HEK293T (cell line): ENCODE measurements around the gene LAMB2.

Experiments
- BHLHE40 ChIP-seq: fragments of 450-650 bp; IDR thresholded peaks from 2 replicates; pipeline ENCODE4 v1.6.1; 2016; ENCODE audit warnings: mild to moderate bottlenecking, moderate library complexity, borderline replicate concordance
- FOXA1 ChIP-seq: fragments of 450-650 bp; IDR thresholded peaks from 2 replicates; pipeline ENCODE4 v1.6.1; 2016; ENCODE audit warnings: mild to moderate bottlenecking
- FOXK2 ChIP-seq: fragments of 450-650 bp; IDR thresholded peaks from 2 replicates; pipeline ENCODE4 v1.6.1; 2016; ENCODE audit warnings: mild to moderate bottlenecking
- FOXM1 ChIP-seq: fragments of 450-650 bp; IDR thresholded peaks from 2 replicates; pipeline ENCODE4 v1.6.1; 2017; ENCODE audit warnings: mild to moderate bottlenecking, borderline replicate concordance
- HDGF ChIP-seq: fragments of 450-650 bp; IDR thresholded peaks from 2 replicates; pipeline ENCODE4 v1.6.1; 2017; ENCODE audit warnings: antibody characterized with exemption, borderline replicate concordance
- LEF1 ChIP-seq: fragments of 450-650 bp; IDR thresholded peaks from 2 replicates; pipeline ENCODE4 v1.6.1; 2017; ENCODE audit warnings: mild to moderate bottlenecking, borderline replicate concordance
- NFRKB ChIP-seq: fragments of 450-650 bp; IDR thresholded peaks from 2 replicates; pipeline ENCODE4 v1.6.1; 2016; ENCODE audit warnings: mild to moderate bottlenecking, moderate library complexity
- PKNOX1 ChIP-seq: fragments of 450-650 bp; IDR thresholded peaks from 2 replicates; pipeline ENCODE4 v1.6.1; 2016
- SP1 ChIP-seq: fragments of 450-650 bp; IDR thresholded peaks from 2 replicates; pipeline ENCODE4 v1.6.1; 2017
- SUZ12 ChIP-seq: fragments of 450-650 bp; IDR thresholded peaks from 2 replicates; pipeline ENCODE4 v1.6.1; 2016; ENCODE audit warnings: mild to moderate bottlenecking

- no peak for TF ChIP-seq FOXK2
- no peak for TF ChIP-seq SUZ12
- TF ChIP-seq BHLHE40: no peak
- no peak for TF ChIP-seq PKNOX1
- TF ChIP-seq FOXM1: no peak
- no peak for TF ChIP-seq SP1
- no peak for TF ChIP-seq LEF1
- no peak for TF ChIP-seq FOXA1
- TF ChIP-seq NFRKB: no peak
- no peak for TF ChIP-seq HDGF
Observed at GRCh38 chr3:49151610-49152009, 18.8 kb upstream of the LAMB2 start.
